Measurements from ENCODE around the gene CDKN2D. TPM values are rescaled to one million over a fixed set of nuclear protein-coding genes. Genes with fewer than 3 reads are reported as not detected.
A peak's percentile ranks its signal among the peaks of the same experiment; 100 is the strongest.

The CDKN2D gene
- polyA plus RNA-seq (ENCODE audit: insufficient read length in 4 of 4): 10 to 100 TPM in 3 of 4 donors, 1 to 10 TPM in 1; 8.6 to 25.4 (median 10.6) TPM

- DNase-seq (ENCODE audit: low read depth in 4 of 4, low spot score in 3 of 4): peak; percentile 97
These were observed at the start of gene CDKN2D for GRCh38 chr19:10568826-10569651. Gene CDKN2D (minus strand): TSS chr19:10568979. CDS start chr19:10568653, 326 bp downstream.

- DNase-seq (ENCODE audit: low read depth in 4 of 4, low spot score in 3 of 4): no peak
These were observed 48.8 kb upstream of the CDKN2D start for GRCh38 chr19:10617409-10618121.

- DNase-seq (ENCODE audit: low read depth in 4 of 4, low spot score in 3 of 4): no peak
These were observed 46.7 kb upstream of the CDKN2D start for GRCh38 chr19:10615429-10616023.

GRCh38 chr19:10612499-10613119 is 43.8 kb upstream of the CDKN2D start:
- no peak for DNase-seq (ENCODE audit: low read depth in 4 of 4, low spot score in 3 of 4)

GRCh38 chr19:10611907-10612306 is 43.1 kb upstream of the CDKN2D start:
- no peak for DNase-seq (ENCODE audit: low read depth in 4 of 4, low spot score in 3 of 4)

GRCh38 chr19:10604460-10604980 is 35.7 kb upstream of the CDKN2D start:
- no peak for DNase-seq (ENCODE audit: low read depth in 4 of 4, low spot score in 3 of 4)

- DNase-seq (ENCODE audit: low read depth in 4 of 4, low spot score in 3 of 4): no peak
These were observed 35.2 kb upstream of the CDKN2D start for GRCh38 chr19:10603873-10604459.

GRCh38 chr19:10603084-10603872 is 34.5 kb upstream of the CDKN2D start:
- no peak for DNase-seq (ENCODE audit: low read depth in 4 of 4, low spot score in 3 of 4)

GRCh38 chr19:10602330-10603083 is 33.7 kb upstream of the CDKN2D start:
- DNase-seq (ENCODE audit: low read depth in 4 of 4, low spot score in 3 of 4): peak in 1 of 4 donors; percentile 44

GRCh38 chr19:10601999-10602329 is 33.2 kb upstream of the CDKN2D start:
- no peak for DNase-seq (ENCODE audit: low read depth in 4 of 4, low spot score in 3 of 4)

- no peak for DNase-seq (ENCODE audit: low read depth in 4 of 4, low spot score in 3 of 4)
These were observed 31.4 kb upstream of the CDKN2D start for GRCh38 chr19:10600149-10600548.

GRCh38 chr19:10593820-10594637 is 25.2 kb upstream of the CDKN2D start:
- no peak for DNase-seq (ENCODE audit: low read depth in 4 of 4, low spot score in 3 of 4)

GRCh38 chr19:10593148-10593547 is 24.4 kb upstream of the CDKN2D start:
- no peak for DNase-seq (ENCODE audit: low read depth in 4 of 4, low spot score in 3 of 4)

- no peak for DNase-seq (ENCODE audit: low read depth in 4 of 4, low spot score in 3 of 4)
These were observed 19.0 kb upstream of the CDKN2D start for GRCh38 chr19:10587839-10588150.

- DNase-seq (ENCODE audit: low read depth in 4 of 4, low spot score in 3 of 4): no peak
These were observed 18.5 kb upstream of the CDKN2D start, which contains the start of gene AP1M2 for GRCh38 chr19:10587022-10587838. Gene AP1M2 (minus strand): TSS chr19:10587312. CDS start chr19:10587231, 81 bp downstream.

GRCh38 chr19:10586396-10586795 is 17.6 kb upstream of the CDKN2D start:
- no peak for DNase-seq (ENCODE audit: low read depth in 4 of 4, low spot score in 3 of 4)

- DNase-seq (ENCODE audit: low read depth in 4 of 4, low spot score in 3 of 4): no peak
These were observed 14.4 kb upstream of the CDKN2D start for GRCh38 chr19:10583036-10583776.

All from left renal pelvis (tissue), 4 donors.